ENCODE results near the gene AASDH. TPM values are rescaled to one million over a fixed set of nuclear protein-coding genes. Genes with fewer than 3 reads are reported as not detected.

The AASDH gene
- polyA plus RNA-seq, 2 of the 4 experiments (the other 2 are of a cell fraction): 4.8 to 12.2 TPM

DNA sequence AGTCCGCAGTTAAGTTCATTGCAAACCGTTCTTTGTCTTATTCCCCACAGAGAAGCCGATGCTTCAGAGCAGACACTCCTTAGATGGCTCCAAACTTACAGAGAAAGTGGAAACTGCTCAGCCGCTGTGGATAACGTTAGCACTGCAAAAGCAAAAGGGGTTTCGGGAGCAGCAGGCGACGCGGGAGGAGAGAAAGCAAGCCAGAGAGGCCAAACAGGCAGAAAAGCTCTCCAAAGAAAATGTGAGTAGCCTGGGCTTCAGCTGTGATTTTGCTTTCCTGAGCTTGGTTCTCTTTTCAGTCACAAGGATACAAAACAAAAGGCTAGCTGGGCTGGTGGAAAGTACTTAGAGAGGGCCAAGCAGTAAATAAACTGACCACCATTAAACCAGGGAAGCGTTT lies 64.0 kb downstream of the AASDH start:
- Histone ChIP-seq H3K27ac (no peak overlapping the region), H3K4me3 (no peak overlapping the region), H3K4me1 (0 out of 3 replicates have a peak, but pooled peaks cover 4% of the 10 kb centered on the region), H3K4me2 (no peak overlapping the region), H3K9me3 (no peaks in the 10 kb centered on the region)
- POLR2A ChIA-PET: no interaction called here
- 87% methylated on average over 10 of the region's 10 CpGs for WGBS (ENCODE audit: missing lambda C conversion rate)
- CTCF ChIA-PET: no interaction called here
- DNase-seq (ENCODE audit: low read depth in 1 of 2, low spot score in 1 of 2) (no peak), FAIRE-seq (no peak), ATAC-seq (no peak)
- no peak for TF ChIP-seq TFCP2L1 (CRISPR knock-in tag; IDR thresholded peaks at IDR 0.05)
- no peak for TF ChIP-seq FOSL2 (IDR thresholded peaks at IDR 0.05)
- no peak for TF ChIP-seq FOSL2 (CRISPR knock-in tag; IDR thresholded peaks at IDR 0.05)
- no peak for TF ChIP-seq PHF8 (IDR thresholded peaks at IDR 0.05; ENCODE audit: borderline replicate concordance, low read depth)
- no peak for TF ChIP-seq CHD4 (IDR thresholded peaks at IDR 0.05; ENCODE audit: borderline replicate concordance)
- no peak for TF ChIP-seq PBX3 (IDR thresholded peaks at IDR 0.05)
- no peak for TF ChIP-seq SMC3 (IDR thresholded peaks at IDR 0.05)
- TF ChIP-seq SREBF2 (IDR thresholded peaks at IDR 0.05): no peak
- no peak for TF ChIP-seq ZNF302 (CRISPR knock-in tag; IDR thresholded peaks at IDR 0.05)
- no peak for TF ChIP-seq NFE2L2 (conservative IDR thresholded peaks at IDR 0.05; ENCODE audit: low read length)
- TF ChIP-seq RFX5 (IDR thresholded peaks at IDR 0.05): no peak
- no peak for TF ChIP-seq GATA3 (IDR thresholded peaks at IDR 0.05; ENCODE audit: borderline replicate concordance)
- TF ChIP-seq ESRRA (IDR thresholded peaks at IDR 0.05; ENCODE audit: borderline replicate concordance, low read length): no peak
- TF ChIP-seq CBX2 (IDR thresholded peaks at IDR 0.05; ENCODE audit: borderline replicate concordance, low read depth): no peak
- TF ChIP-seq HEYL (CRISPR knock-in tag; IDR thresholded peaks at IDR 0.05): no peak
- TF ChIP-seq RCOR1 (IDR thresholded peaks at IDR 0.05; ENCODE audit: low read depth, low read length): no peak

GRCh38 chr4:56321251-56321650 lies 66.0 kb downstream of the AASDH start:
- 0 out of 3 replicates have a peak, but pooled peaks cover 4% of the 10 kb centered on the region for H3K4me1 ChIP-seq

More at GRCh38 chr4:56321251-56321650, 66.0 kb downstream of the AASDH start:
- ChIA-PET POLR2A (no interaction called here), CTCF (no interaction called here)
- Histone ChIP-seq H3K9me3 (no peaks in the 10 kb centered on the region), H3K4me3 (no peak overlapping the region), H3K27ac (no peak overlapping the region), H3K4me2 (no peak overlapping the region)
- no peak for FAIRE-seq
- no peak for ATAC-seq
- WGBS (ENCODE audit: missing lambda C conversion rate): 76% methylated on average over 1 of the region's 1 CpG
- no peak for DNase-seq (ENCODE audit: low read depth in 1 of 2, low spot score in 1 of 2)
- TF ChIP-seq EHMT2 (IDR thresholded peaks at IDR 0.05; ENCODE audit: low read depth) (no peak), FOSL2 (IDR thresholded peaks at IDR 0.05) (no peak), FOSL2 (CRISPR knock-in tag; IDR thresholded peaks at IDR 0.05) (no peak), BHLHE40 (IDR thresholded peaks at IDR 0.05; ENCODE audit: low read depth, low read length) (no peak), BCL3 (IDR thresholded peaks at IDR 0.05) (no peak), GATA3 (IDR thresholded peaks at IDR 0.05; ENCODE audit: borderline replicate concordance) (no peak), FOSB (CRISPR knock-in tag; IDR thresholded peaks at IDR 0.05) (no peak), CBX2 (IDR thresholded peaks at IDR 0.05; ENCODE audit: borderline replicate concordance, low read depth) (no peak), NR3C1 (IDR thresholded peaks at IDR 0.05) (no peak), ZSCAN20 (CRISPR knock-in tag; IDR thresholded peaks at IDR 0.05) (no peak), MAZ (IDR thresholded peaks at IDR 0.05; ENCODE audit: borderline replicate concordance, low read depth, low read length) (no peak), ZNF302 (CRISPR knock-in tag; IDR thresholded peaks at IDR 0.05) (no peak), MAFK (IDR thresholded peaks at IDR 0.05; ENCODE audit: partially characterized antibody) (no peak), RFX5 (IDR thresholded peaks at IDR 0.05) (no peak), HMGXB4 (CRISPR knock-in tag; IDR thresholded peaks at IDR 0.05; ENCODE audit: borderline replicate concordance) (no peak), ATOH8 (CRISPR knock-in tag; IDR thresholded peaks at IDR 0.05; ENCODE audit: low read depth) (no peak), ZFP36 (IDR thresholded peaks at IDR 0.05; ENCODE audit: borderline replicate concordance, partially characterized antibody) (no peak), NPAS2 (CRISPR knock-in tag; IDR thresholded peaks at IDR 0.05; ENCODE audit: borderline replicate concordance) (no peak), CHD4 (IDR thresholded peaks at IDR 0.05; ENCODE audit: borderline replicate concordance) (no peak), KDM1A (IDR thresholded peaks at IDR 0.05; ENCODE audit: low read depth) (no peak)
